ENCODE results near the gene HAGHL.

HAGHL gene

GRCh38 chr16:739560-740458 is 12.9 kb downstream of the HAGHL start:
- Histone ChIP-seq H3K79me2 (ENCODE audit: insufficient read depth, low read length) (no peaks in the 10 kb centered on the region), H3K4me2 (ENCODE audit: low read length) (peak overlapping the region; percentile 83), H3K9ac (ENCODE audit: low read length) (peak overlapping the region; percentile 84), H4K20me1 (ENCODE audit: insufficient read depth, low read length) (no peaks in the 10 kb centered on the region), H3K27ac (ENCODE audit: low read depth, low read length, poor library complexity, severe bottlenecking) (peak overlapping the region; percentile 97), H3K9me3 (ENCODE audit: low read length) (no peaks in the 10 kb centered on the region), H3K4me1 (ENCODE audit: insufficient read depth, low read length, severe bottlenecking) (peaks cover 48% of the 10 kb centered on the region), H3K9me2 (ENCODE audit: low read depth, low read length) (no peaks in the 10 kb centered on the region), H3F3A (ENCODE audit: insufficient read depth, low read length) (no peaks in the 10 kb centered on the region), H3K4me3 (ENCODE audit: low read depth, low read length, poor library complexity, severe bottlenecking) (peak overlapping the region; percentile 84), H3K36me3 (ENCODE audit: insufficient read depth, low read length) (peaks cover 22% of the 10 kb centered on the region), H2AFZ (ENCODE audit: low read length) (no peak overlapping the region), H3K27me3 (ENCODE audit: insufficient read depth, low read length) (no peaks in the 10 kb centered on the region)
- no peak for TF ChIP-seq EZH2 (IDR thresholded peaks at IDR 0.05; ENCODE audit: borderline replicate concordance, low read length)
- TF ChIP-seq CTCF (IDR thresholded peaks at IDR 0.05; ENCODE audit: low read length) = no peak

- H3K79me2 ChIP-seq (ENCODE audit: insufficient read depth, low read length) = no peaks in the 10 kb centered on the region
- TF ChIP-seq EZH2 (IDR thresholded peaks at IDR 0.05; ENCODE audit: borderline replicate concordance, low read length) (no peak), CTCF (IDR thresholded peaks at IDR 0.05; ENCODE audit: low read length) (no peak)
- H3K9me3 ChIP-seq (ENCODE audit: low read length) = no peaks in the 10 kb centered on the region
- H3K4me3 ChIP-seq (ENCODE audit: low read depth, low read length, poor library complexity, severe bottlenecking) = peak overlapping the region; percentile 84
- peak overlapping the region; percentile 83 for H3K4me2 ChIP-seq (ENCODE audit: low read length)
- H3K9me2 ChIP-seq (ENCODE audit: low read depth, low read length) = no peaks in the 10 kb centered on the region
- no peaks in the 10 kb centered on the region for H4K20me1 ChIP-seq (ENCODE audit: insufficient read depth, low read length)
- peaks cover 16% of the 10 kb centered on the region for H3K36me3 ChIP-seq (ENCODE audit: insufficient read depth, low read length)
- no peaks in the 10 kb centered on the region for H3F3A ChIP-seq (ENCODE audit: insufficient read depth, low read length)
- H3K27ac ChIP-seq (ENCODE audit: low read depth, low read length, poor library complexity, severe bottlenecking) = peak overlapping the region; percentile 97
- no peaks in the 10 kb centered on the region for H3K27me3 ChIP-seq (ENCODE audit: insufficient read depth, low read length)
- H3K9ac ChIP-seq (ENCODE audit: low read length) = peak overlapping the region; percentile 84
- peaks cover 48% of the 10 kb centered on the region for H3K4me1 ChIP-seq (ENCODE audit: insufficient read depth, low read length, severe bottlenecking)
- no peak overlapping the region for H2AFZ ChIP-seq (ENCODE audit: low read length)
These were observed 13.5 kb downstream of the HAGHL start for GRCh38 chr16:740459-740763.

GRCh38 chr16:740764-741505 is 14.0 kb downstream of the HAGHL start, which contains the start of gene CIAO3:
Gene CIAO3 (minus strand): TSS chr16:740997. CDS start chr16:740985, 12 bp downstream.
- Histone ChIP-seq H3K27ac (ENCODE audit: low read depth, low read length, poor library complexity, severe bottlenecking) (peak within 1 kb of the TSS; percentile 97), H3K4me3 (ENCODE audit: low read depth, low read length, poor library complexity, severe bottlenecking) (peak within 1 kb of the TSS; percentile 84), H3K9me3 (ENCODE audit: low read length) (no peaks in the 10 kb centered on the region), H3K4me1 (ENCODE audit: insufficient read depth, low read length, severe bottlenecking) (peaks cover 46% of the 10 kb centered on the region), H3F3A (ENCODE audit: insufficient read depth, low read length) (no peaks in the 10 kb centered on the region), H4K20me1 (ENCODE audit: insufficient read depth, low read length) (no peaks in the 10 kb centered on the region), H3K36me3 (ENCODE audit: insufficient read depth, low read length) (peaks cover 11% of the 10 kb centered on the region), H3K4me2 (ENCODE audit: low read length) (peak within 1 kb of the TSS; percentile 83), H2AFZ (ENCODE audit: low read length) (no peak within 1 kb of the TSS), H3K9ac (ENCODE audit: low read length) (peak within 1 kb of the TSS; percentile 84), H3K9me2 (ENCODE audit: low read depth, low read length) (no peaks in the 10 kb centered on the region), H3K79me2 (ENCODE audit: insufficient read depth, low read length) (no peaks in the 10 kb centered on the region), H3K27me3 (ENCODE audit: insufficient read depth, low read length) (no peaks in the 10 kb centered on the region)
- TF ChIP-seq CTCF (IDR thresholded peaks at IDR 0.05; ENCODE audit: low read length) (peak; percentile 89), EZH2 (IDR thresholded peaks at IDR 0.05; ENCODE audit: borderline replicate concordance, low read length) (no peak)

All from OCI-LY1 (cell line).